Measurements from ENCODE around the gene ANAPC1. TPM values are rescaled to one million over a fixed set of nuclear protein-coding genes. Genes with fewer than 3 reads are reported as not detected.
"Not testable (repeated sequence)": the region's sequence is repeated elsewhere in the genome, so short reads cannot be mapped to it uniquely, and the experiment has no call there.

The ANAPC1 gene
- total and polyA plus RNA-seq, 7 donors: 6.5 to 42.4 (median 23.4) TPM

DNA sequence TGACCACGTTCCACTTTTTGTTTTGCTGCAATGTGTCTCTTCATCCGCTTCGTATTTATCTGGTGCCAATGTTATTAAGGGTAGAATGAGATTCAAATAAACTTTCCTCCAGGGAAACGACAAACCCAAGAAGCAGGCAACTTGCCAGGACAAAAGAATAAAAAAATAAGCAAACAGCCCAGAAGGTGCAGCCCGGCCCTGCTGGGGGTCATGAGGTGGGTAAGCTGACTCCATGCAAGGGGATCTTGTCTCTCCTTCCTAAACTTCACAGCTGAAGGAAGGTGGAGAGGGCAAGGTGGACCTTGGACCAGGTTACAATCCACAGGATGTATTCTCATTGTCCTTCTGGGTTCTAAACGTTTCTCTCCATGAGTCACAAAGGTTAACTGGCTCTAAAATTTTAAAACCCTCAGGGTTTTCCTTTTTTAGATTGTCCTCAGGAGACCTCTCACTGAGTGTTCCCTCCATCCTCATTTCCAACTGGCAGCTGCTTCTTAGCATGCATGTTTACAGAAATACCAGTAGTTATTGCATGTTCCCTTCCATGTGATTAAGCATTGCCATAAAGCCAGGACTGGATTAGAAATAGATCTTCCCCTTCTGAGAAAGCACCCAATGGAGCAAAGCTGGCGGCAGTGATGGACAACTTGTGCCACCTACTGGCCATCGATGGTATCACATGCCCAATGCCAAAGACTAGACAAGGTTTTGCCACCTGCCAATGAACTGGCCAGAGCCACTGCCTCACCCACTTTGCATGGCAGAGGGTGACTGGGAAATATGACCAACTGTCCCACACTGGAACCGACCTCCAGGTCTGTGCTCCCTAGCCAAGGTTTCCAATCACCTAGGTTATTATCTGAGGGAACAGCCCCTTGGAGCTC is 147.9 kb downstream of the ANAPC1 start:
- intact Hi-C loops (cut with DNase I): not testable (repeated sequence)
- H3K27ac ChIP-seq: peak overlapping the region in 3 of 4 donors; percentile 32 to 61 (median 50)

DNA sequence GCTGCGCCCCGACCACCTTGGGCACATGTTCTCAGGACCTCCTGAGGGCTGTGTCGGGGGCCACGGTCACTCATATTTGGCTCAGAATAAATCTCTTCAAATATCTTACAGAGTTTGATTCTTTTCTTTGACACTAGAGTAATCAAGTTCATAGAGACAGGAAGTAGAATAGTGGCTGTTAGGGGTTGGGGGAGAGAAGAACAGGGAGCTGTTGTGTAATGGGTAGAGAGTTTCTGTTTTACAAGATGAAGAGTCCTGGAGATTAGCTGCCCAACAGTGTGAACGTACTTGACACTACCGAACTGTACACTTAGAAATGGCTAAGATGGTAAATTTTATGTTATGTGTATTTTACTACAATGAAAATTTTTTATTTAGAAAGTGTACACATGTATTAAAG is 148.6 kb downstream of the ANAPC1 start:
- H3K36me3 ChIP-seq; H3K27me3 ChIP-seq; H3K9me3 ChIP-seq; DNase-seq; intact Hi-C loops (cut with DNase I); H3K4me3 ChIP-seq; H3K4me1 ChIP-seq: not testable (repeated sequence)
- H3K27ac ChIP-seq: peak overlapping the region in 2 of 4 donors; percentile 32 to 61
- 89 to 94% methylated on average over 4 of the region's 6 CpGs for WGBS, 2 donors

More for the DNA sequence above, 147.9 kb downstream of the ANAPC1 start:
- DNase-seq: peak; percentile 73
- H3K4me1 ChIP-seq, H3K36me3 ChIP-seq, H3K4me3 ChIP-seq, H3K9me3 ChIP-seq, H3K27me3 ChIP-seq: not testable (repeated sequence)
- 7 to 27% methylated on average over 7 of the region's 9 CpGs for WGBS, 2 donors
- peak in 1 of 4 donors; percentile 33 for TF ChIP-seq EP300 (IDR thresholded peaks at IDR 0.05)
- TF ChIP-seq, protein P1, sequence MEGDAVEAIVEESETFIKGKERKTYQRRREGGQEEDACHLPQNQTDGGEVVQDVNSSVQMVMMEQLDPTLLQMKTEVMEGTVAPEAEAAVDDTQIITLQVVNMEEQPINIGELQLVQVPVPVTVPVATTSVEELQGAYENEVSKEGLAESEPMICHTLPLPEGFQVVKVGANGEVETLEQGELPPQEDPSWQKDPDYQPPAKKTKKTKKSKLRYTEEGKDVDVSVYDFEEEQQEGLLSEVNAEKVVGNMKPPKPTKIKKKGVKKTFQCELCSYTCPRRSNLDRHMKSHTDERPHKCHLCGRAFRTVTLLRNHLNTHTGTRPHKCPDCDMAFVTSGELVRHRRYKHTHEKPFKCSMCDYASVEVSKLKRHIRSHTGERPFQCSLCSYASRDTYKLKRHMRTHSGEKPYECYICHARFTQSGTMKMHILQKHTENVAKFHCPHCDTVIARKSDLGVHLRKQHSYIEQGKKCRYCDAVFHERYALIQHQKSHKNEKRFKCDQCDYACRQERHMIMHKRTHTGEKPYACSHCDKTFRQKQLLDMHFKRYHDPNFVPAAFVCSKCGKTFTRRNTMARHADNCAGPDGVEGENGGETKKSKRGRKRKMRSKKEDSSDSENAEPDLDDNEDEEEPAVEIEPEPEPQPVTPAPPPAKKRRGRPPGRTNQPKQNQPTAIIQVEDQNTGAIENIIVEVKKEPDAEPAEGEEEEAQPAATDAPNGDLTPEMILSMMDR (IDR thresholded peaks at IDR 0.05): peak in 1 of 4 experiments; percentile 80
- TF ChIP-seq POLR2AphosphoS5 (IDR thresholded peaks at IDR 0.05): peak in 3 of 4 donors; percentile 50 to 73 (median 54)

DNA sequence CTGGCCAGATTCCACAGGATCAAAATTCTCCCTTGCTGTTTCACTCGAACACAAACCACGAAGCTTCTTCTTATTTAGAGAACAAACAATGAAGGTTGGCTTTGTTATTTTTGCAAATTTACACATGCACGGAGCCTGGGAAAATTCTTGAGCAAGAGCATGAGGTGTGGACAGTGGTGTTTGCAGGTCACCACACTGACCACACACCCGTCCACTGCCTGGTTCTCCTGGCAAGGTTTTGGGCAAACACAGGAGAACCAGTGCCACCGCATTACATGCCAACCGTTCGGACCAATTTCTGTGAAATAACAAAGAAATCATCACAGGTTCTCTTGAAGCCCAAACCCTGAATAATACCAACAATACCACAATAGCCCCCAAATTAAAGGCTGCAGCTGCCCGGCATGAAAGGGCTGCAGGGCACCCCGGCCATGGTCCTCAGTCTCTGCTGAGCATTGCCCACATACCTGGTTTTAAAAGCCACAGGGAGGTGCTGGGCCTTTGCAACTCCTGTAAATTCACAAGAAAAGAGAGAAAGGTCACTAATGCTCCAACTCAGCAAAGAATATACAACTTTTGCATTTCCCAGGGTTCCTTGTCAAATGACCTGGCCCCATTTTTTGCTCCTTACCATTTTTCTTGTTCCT is 154.1 kb downstream of the ANAPC1 start:
- H3K27me3 ChIP-seq; H3K4me3 ChIP-seq; H3K9me3 ChIP-seq; H3K27ac ChIP-seq; intact Hi-C loops (cut with DNase I); H3K4me1 ChIP-seq; H3K36me3 ChIP-seq; DNase-seq: not testable (repeated sequence)
- 95 to 99% methylated on average over 3 to 4 of the region's 9 CpGs for WGBS, 2 donors

DNA sequence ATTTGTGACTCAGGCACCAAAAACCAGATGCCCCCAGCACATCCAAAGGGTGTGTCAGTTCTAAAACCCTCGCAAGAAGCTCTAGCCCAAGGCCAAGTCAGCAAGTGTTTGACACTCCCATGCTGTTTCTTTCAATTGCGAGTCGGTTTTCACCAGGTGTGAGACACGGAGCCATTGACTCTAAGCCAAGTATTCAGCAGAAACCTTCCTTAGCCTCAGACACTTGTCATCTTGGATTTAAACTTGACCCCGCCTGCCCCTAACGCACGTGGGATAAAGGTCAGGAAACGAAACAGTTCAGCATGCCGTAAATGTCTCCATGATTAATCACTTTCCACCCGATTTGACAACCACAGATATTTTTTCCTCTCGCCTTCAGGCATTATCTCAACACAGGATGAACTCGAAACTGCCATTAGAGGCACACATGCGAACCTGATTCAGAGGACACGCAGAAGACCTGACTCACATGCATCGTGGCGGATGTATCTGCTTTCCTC is 156.3 kb downstream of the ANAPC1 start:
- H3K36me3 ChIP-seq; H3K4me3 ChIP-seq; H3K9me3 ChIP-seq; H3K4me1 ChIP-seq; H3K27me3 ChIP-seq; intact Hi-C loops (cut with DNase I); H3K27ac ChIP-seq; DNase-seq: not testable (repeated sequence)
- WGBS, 2 donors: 28 to 57% methylated on average over 9 of the region's 16 CpGs

DNA sequence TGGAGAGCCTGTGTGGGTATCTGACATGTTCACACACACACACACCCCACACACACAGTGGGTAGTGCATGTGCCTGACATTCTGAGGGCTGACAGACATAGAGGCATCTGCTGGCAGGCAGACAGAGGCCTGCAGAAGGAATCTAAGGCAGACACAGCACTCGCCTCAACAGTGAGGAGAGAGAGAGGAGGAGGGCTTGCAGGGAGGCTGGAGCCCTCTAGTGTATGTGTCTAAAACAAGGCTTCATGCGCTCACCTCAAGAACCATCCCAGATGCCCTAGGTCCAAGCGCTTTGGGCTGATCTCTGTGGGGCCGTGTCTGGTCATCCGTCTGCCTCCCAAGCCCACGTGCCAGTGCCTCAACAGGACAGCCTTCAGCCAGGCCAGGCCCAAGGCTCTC is 158.3 kb downstream of the ANAPC1 start:
- DNase-seq; intact Hi-C loops (cut with DNase I); H3K27ac ChIP-seq; H3K4me3 ChIP-seq; H3K9me3 ChIP-seq; H3K36me3 ChIP-seq; H3K4me1 ChIP-seq; H3K27me3 ChIP-seq: not testable (repeated sequence)
- WGBS, 2 donors: 86 to 90% methylated on average over 3 to 4 of the region's 6 CpGs

DNA sequence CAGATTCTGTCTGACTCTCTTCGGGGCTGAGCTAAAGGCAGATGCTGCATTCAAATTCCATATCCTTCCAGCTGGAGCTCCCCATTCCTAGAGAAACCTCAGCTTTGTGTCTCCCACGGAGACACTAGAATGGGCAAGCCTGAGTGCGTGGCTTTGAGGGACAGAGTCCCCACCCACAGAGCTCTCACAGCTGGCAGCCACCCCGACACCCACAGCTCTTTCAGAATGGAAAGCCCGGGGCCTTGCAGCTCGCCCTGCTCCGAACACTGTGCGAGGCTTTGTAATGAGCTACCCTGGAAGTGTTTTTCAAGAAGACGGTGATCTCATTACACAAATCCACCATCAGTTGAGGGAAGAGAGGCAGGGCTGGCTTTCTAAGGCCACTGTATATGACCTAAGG is 164.4 kb downstream of the ANAPC1 start:
- intact Hi-C loops (cut with DNase I); H3K27ac ChIP-seq; H3K4me3 ChIP-seq; H3K4me1 ChIP-seq; H3K9me3 ChIP-seq; H3K36me3 ChIP-seq; DNase-seq; H3K27me3 ChIP-seq: not testable (repeated sequence)
- 76 to 85% methylated on average over 4 to 5 of the region's 9 CpGs for WGBS, 2 donors

Small RNA genes within 50 kb of the gene (small RNA-seq; reads per million reads assigned to genes)
- gene MIR4771-2 (0 reads per million in 3 donors), gene RN7SL297P (0 reads per million in 3 donors)

Other genes with a start within 250 kb of the ANAPC1 start
- 10 to 100 TPM; 14.4 to 31.6 (median 26.0) TPM for gene MERTK, start 14.4 kb upstream of the ANAPC1 start, total RNA-seq
- 1 to 10 TPM; 2.4 to 6.2 (median 5.1) TPM for gene MERTK, start 14.4 kb upstream of the ANAPC1 start, polyA plus RNA-seq
- 10 to 100 TPM; 16.7 to 36.7 (median 20.5) TPM for gene TMEM87B, start 171.1 kb upstream of the ANAPC1 start, total RNA-seq
- 10 to 100 TPM; 10.2 to 26.2 (median 12.0) TPM for gene TMEM87B, start 171.1 kb upstream of the ANAPC1 start, polyA plus RNA-seq